Kidney capillary endothelial cell (primary cell): ENCODE measurements around the gene RASSF5.
A peak's percentile ranks its signal among the peaks of the same experiment; 100 is the strongest.
"Not testable (repeated sequence)": the region's sequence is repeated elsewhere in the genome, so short reads cannot be mapped to it uniquely, and the experiment has no call there.

Experiments used
- DNase-seq: peaks from one replicate; pipeline ENCODE4 v3.0.0-alpha.2; 2018; ENCODE audit warnings: low spot score

The RASSF5 gene

DNA sequence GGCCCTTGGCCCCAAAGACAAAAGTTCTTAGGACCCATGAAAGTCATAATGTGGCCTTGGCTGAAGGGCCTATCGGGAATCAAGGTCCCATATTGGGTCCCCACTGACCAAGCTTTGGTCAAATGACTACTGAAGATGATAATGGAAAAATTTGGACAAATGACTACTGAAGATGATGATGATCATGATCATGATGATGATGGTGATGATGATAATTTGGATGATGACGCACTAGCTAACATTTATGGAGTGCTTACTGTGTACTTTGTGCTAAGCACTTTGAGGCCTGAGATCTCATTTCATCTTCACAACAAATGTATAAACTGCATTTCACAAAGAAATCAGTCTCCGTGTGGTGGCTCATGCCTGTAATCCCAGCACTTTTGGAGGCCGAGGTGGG, 65.5 kb downstream of the RASSF5 start:
- no peak for DNase-seq

DNA sequence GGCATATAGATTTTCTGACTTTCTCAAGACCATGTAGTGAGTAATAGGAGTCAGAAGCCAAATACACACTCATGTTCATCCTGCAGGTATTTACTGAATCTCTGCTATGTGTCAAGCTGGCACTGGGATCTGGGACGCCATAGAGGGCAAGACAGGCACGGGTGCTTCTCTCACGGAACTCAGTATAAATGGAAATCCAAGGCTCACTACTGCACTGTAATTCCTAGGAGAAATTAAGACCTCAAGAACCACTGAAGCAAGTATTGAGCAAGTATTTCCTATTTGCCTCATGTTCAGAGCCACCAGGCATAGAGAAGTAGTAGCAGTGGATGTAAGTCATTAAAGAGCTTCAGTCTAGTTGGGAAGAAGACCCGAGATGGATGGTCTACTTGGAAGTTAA, 66.0 kb downstream of the RASSF5 start:
- no peak for DNase-seq

DNA sequence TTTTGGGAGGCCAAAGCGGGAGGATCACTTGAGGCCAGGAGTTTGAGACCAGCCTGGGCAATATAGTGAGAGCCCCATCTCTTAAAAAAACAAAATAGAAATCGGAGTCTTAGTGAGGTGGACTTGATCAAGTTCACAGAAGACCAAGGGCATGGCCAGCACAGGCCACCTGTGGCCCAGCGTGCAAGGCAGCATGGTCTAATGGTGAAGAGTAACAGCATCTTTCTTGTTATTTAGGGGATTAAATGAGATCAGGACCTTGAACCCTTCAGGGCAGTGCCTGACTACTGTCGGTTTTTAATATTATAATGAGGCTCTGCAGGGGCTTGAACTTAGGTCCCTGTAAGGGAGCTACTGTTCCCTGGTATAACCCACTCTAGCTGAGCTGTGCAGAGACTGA, 66.4 kb downstream of the RASSF5 start:
- no peak for DNase-seq

DNA sequence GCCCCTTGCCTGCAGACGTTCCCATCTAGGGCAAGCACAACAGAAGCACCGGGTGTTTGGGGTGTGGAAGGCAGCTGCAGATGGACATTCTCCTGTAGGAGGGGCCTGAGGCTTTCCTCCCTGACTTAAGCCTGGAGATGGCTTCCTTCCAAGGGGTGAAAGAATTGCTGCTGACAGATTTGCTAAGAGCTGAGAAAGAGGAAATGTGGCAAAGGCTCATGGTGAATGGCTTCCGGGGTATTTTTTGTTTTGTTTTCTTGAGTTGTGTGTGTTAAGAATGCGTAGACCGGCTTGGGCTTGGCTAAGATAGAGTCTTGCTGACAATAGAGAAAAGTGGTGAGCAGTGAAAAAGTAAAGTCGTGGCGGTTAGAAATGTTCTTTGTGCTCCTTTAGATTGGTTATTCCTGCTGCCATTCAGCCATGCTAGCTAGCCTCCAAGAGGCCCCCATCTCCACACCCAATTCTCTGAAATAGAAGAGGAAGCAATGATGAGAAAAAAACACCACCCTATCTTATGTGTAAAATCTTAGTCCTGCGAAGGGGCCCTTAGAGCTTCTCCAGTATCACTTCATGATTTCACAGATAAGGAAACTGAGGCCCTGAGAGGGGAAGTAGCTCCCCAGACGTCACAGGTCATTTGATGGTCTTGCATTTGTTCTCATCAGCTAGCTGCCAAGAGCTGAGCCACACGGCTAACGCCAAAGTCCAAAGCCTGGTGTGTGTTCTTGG, 68.0 kb downstream of the RASSF5 start:
- peak; percentile 74 for DNase-seq

- peak; percentile 37 for DNase-seq
Observed at GRCh38 chr1:206575894-206576737, 68.8 kb downstream of the RASSF5 start.

GRCh38 chr1:206577626-206578025, 70.3 kb downstream of the RASSF5 start:
- no peak for DNase-seq

GRCh38 chr1:206578068-206578977, 71.0 kb downstream of the RASSF5 start:
- peak; percentile 40 for DNase-seq

GRCh38 chr1:206578978-206579374, 71.6 kb downstream of the RASSF5 start:
- DNase-seq = no peak

DNA sequence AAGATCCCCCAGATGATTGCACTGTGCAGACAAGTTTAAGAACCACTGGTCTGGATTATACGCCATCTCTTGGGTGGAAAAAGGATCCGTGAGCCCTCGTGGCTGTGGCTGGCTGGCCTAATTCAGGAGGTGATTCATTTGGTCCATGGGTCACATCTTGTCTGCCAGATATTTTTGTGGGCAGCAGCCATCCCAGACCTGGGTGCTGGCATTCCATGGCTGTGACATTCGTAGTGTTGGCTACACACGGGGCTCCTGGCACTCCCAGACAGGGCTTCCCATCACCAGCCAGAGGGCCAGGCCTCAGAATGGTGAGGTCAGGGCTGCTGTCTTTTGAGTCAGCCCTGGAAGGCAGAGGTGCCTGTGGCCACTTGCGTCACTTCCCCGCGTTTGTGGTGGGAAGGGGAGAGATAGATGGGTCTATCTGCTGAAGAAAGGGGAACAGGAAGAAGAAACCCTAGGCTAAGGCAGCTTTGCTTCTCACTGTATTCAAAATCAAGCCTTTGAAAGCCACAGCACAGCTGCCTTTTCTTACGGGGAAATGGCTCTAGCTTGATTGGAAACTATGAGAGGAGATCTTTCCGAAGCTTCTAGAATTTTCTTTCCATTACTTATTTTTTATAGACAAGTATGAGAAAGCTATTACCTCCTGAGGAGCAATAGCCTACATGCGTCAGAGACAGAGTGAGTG, 72.6 kb downstream of the RASSF5 start:
- DNase-seq = no peak

DNA sequence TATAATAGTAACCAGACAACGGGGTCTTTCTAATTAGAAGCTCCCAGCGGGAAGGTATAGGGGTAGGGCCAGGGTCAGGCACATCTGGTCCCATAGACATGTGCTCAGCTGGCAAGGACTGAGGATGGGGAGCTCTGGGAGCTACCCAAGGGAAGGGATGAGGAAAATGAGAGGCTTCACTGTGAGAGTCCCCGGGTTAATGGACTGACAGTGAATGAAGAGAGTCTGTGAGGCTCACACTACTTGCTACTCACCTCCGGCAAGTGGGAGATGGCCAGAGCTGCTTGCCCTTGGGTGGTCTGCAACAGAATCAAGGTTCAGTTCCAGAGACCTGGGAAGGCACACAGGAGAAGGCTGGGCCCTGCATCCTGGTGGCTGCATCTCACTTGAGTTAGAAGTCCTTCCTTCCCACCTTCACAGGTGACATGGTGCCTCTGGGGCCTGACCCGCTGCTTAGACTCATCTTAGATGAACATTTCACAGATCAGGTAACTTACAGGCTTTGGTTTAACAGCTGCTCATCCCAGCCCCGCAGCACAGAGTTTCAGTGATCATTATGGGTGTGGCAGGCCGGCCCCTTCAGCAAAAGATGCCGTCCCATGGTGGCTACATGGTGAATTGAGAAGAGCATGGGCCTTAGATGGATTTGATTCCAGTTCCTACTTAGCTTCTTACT, 73.2 kb downstream of the RASSF5 start:
- no peak for DNase-seq

GRCh38 chr1:206581114-206581497, 73.8 kb downstream of the RASSF5 start:
- DNase-seq = not testable (repeated sequence)

- DNase-seq = no peak
Observed at GRCh38 chr1:206581571-206581981, 74.2 kb downstream of the RASSF5 start.

DNA sequence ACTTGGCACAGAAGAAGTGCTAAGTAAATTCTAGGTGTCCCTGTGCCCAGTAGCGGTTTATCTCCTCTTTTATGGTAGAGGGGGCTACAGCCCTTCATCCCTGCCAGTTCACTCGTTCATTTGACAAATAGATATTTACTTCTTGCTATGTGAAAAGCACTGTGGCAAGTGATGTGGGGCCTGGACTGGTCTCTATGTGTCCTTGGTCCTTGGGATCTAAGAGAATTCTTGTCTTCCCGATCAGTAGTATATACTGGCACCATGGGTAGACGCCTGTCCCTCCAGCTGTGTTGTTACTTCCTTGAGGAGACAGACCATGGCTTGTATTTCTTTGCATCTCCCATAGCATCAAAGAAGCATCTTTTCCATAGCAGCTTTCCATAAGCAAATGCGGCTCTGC, 75.2 kb downstream of the RASSF5 start:
- no peak for DNase-seq

DNA sequence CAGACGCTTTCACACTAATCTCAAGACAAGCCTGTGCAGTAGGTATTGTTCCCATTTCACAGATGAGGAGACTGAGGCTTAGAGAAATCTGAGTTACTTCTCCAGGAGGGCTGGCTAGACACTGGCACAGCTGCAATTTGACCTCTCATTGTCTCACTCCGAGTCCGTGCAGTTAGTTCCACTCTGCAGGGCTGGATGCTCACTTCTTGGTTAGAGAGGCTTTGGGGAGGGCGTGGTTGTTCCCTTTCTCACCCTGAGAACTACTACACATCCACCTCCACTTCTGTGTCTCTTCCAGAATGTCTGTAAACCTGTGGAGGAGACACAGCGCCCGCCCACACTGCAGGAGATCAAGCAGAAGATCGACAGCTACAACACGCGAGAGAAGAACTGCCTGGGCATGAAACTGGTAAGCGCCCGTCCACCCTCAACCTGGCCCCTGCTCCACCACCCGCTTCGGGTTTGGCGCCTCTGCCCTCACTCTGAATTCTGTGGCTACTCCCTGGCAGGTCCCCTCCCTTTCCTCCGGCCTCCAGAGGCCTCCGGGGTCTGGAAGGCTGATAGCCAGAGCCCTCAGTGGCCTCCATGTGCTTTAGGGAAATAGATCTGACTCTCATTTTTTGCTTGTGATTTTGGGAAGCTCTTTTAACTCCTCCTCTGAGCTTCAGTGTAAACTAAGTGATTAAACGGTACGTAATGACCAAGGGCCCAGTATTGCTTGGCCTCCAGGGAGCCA, 75.8 kb downstream of the RASSF5 start:
- no peak for DNase-seq

- peak; percentile 57 for DNase-seq
Observed at GRCh38 chr1:206583707-206584648, 76.6 kb downstream of the RASSF5 start.

- no peak for DNase-seq
Observed at GRCh38 chr1:206584683-206585082, 77.4 kb downstream of the RASSF5 start.

DNA sequence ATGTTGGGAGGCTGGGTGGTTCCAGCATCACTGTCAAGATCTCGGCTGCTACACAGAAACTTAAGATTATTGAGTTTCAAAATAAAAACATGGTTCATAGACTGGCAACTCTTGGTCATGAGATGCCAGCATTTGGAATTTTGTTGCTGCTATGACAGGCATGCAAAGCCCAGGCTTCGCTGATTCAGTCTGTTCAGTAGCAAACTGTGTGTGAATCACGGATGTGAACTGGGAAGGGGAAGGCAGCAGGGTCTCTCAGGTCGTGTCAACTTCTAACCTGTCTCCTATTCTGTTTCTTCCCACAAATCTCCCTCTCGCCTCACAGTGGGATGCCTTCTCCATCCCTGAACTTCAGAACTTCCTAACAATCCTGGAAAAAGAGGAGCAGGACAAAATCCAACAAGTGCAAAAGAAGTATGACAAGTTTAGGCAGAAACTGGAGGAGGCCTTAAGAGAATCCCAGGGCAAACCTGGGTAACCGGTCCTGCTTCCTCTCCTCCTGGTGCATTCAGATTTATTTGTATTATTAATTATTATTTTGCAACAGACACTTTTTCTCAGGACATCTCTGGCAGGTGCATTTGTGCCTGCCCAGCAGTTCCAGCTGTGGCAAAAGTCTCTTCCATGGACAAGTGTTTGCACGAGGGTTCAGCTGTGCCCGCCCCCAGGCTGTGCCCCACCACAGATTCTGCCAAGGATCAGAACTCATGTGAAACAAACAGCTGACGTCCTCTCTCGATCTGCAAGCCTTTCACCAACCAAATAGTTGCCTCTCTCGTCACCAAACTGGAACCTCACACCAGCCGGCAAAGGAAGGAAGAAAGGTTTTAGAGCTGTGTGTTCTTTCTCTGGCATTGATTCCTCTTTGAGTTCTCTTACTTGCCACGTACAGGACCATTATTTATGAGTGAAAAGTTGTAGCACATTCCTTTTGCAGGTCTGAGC, 79.4 kb downstream of the RASSF5 start:
- DNase-seq = no peak

DNA sequence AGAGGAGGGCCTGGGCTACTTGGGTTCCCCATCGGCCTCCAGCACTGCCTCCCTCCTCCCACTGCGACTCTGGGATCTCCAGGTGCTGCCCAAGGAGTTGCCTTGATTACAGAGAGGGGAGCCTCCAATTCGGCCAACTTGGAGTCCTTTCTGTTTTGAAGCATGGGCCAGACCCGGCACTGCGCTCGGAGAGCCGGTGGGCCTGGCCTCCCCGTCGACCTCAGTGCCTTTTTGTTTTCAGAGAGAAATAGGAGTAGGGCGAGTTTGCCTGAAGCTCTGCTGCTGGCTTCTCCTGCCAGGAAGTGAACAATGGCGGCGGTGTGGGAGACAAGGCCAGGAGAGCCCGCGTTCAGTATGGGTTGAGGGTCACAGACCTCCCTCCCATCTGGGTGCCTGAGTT, 80.6 kb downstream of the RASSF5 start:
- no peak for DNase-seq
